A549 (cell line): ENCODE measurements around the gene CEP152. TPM values are rescaled to one million over a fixed set of nuclear protein-coding genes. Genes with fewer than 3 reads are reported as not detected.

Experiments
- ATAC-seq, 2 experiments: fragments of 200-7000 bp in 1 of 2; fragments of >200 bp in 1 of 2; cut with Nextera tagmentation in 1 of 2; cut with Tn5 transposase in 1 of 2; 3 replicates each; pipeline versions ENCODE4 v1.8.0 to v1.9.1; 2018 to 2020; ENCODE audit warnings: mild to moderate bottlenecking in 1 of 2, moderate library complexity in 1 of 2
- CTCF ChIA-PET: fragments of 300-600 bp; sonication (Branson Sonifier 250); formaldehyde crosslinking; extraction: SDS; loops from one replicate; lab custom pipeline; 2021; ENCODE audit warnings: antibody characterized with exemption, inconsistent platforms; lab: Yijun Ruan, JAX
- POLR2A ChIA-PET: fragments of 350-600 bp; formaldehyde crosslinking; extraction: SDS; loops from one replicate; lab custom pipeline; 2021; ENCODE audit warnings: antibody characterized with exemption, inconsistent platforms; lab: Yijun Ruan, JAX
- DNase-seq, 2 experiments: peaks; one replicate each; pipeline versions ENCODE4 v3.0.0 to v3.0.0-alpha.2; 2011 to 2016; ENCODE audit warnings: low read depth in 1 of 2, low spot score in 1 of 2
- FAIRE-seq: peaks from 2 replicates; lab custom pipeline; 2011; peaks lifted over from hg19 to GRCh38; lab: Jason Lieb, UNC
- H3K27ac ChIP-seq, 2 experiments: fragments of >200 bp; sonication (Bioruptor Twin); formaldehyde crosslinking; 3 replicates each; pipeline ENCODE4 v1.5.1; 2016 to 2017
- H3K4me1 ChIP-seq: fragments of >200 bp; sonication (Bioruptor Twin); formaldehyde crosslinking; 3 replicates; pipeline ENCODE4 v1.6.1; 2016
- H3K4me2 ChIP-seq: fragments of >200 bp; sonication (Bioruptor Twin); formaldehyde crosslinking; 3 replicates; pipeline ENCODE4 v1.6.1; 2016
- H3K4me3 ChIP-seq: fragments of >200 bp; sonication (Bioruptor Twin); formaldehyde crosslinking; 3 replicates; pipeline ENCODE4 v1.5.1; 2016
- H3K9me3 ChIP-seq: fragments of >200 bp; sonication (Bioruptor Twin); formaldehyde crosslinking; 3 replicates; pipeline ENCODE4 v1.6.1; 2016
- BHLHE40 ChIP-seq: IDR thresholded peaks from 2 replicates; pipeline ENCODE4 v1.6.1; 2012; ENCODE audit warnings: low read depth, low read length, inconsistent platforms
- CBX8 ChIP-seq: fragments of 200-600 bp; sonication (generic); IDR thresholded peaks from 2 replicates; pipeline ENCODE4 v1.6.1; 2016
- CEBPB ChIP-seq, 2 experiments: fragments of >200 bp in 1 of 2; sonication (Bioruptor Twin) in 1 of 2; formaldehyde crosslinking in 1 of 2; IDR thresholded peaks; 2 replicates each; pipeline ENCODE4 v1.6.1; 2012 to 2016
- CHD2 ChIP-seq: fragments of 150-350 bp; IDR thresholded peaks from 2 replicates; pipeline ENCODE4 v1.6.1; 2014; ENCODE audit warnings: low read length; ENCODE audit not compliant: partially characterized antibody
- CHD4 ChIP-seq: fragments of 200-600 bp; sonication (generic); IDR thresholded peaks from 2 replicates; pipeline ENCODE4 v1.6.1; 2016; ENCODE audit warnings: antibody characterized with exemption, mild to moderate bottlenecking, borderline replicate concordance
- EHMT2 ChIP-seq: fragments of 200-600 bp; sonication (generic); IDR thresholded peaks from 2 replicates; pipeline ENCODE4 v1.6.1; 2016; ENCODE audit warnings: antibody characterized with exemption, low read depth, mild to moderate bottlenecking, moderate library complexity
- EP300 ChIP-seq, 2 experiments: fragments of >200 bp; sonication (Bioruptor Twin); formaldehyde crosslinking; IDR thresholded peaks; 2 replicates in 1 of 2; 3 replicates in 1 of 2; pipeline ENCODE4 v1.6.1; 2016 to 2017
- ESRRA ChIP-seq: fragments of 150-350 bp; IDR thresholded peaks from 2 replicates; pipeline ENCODE4 v1.6.1; 2014; ENCODE audit warnings: mild to moderate bottlenecking, low read length, borderline replicate concordance
- FOSL2 ChIP-seq, 2 experiments: fragments of 450-650 bp in 1 of 2; fragments of >200 bp in 1 of 2; sonication (Bioruptor Twin) in 1 of 2; formaldehyde crosslinking; IDR thresholded peaks; 2 replicates each; pipeline versions ENCODE4 v1.5.0 to v1.6.1; 2016 to 2020; ENCODE audit warnings: mild to moderate bottlenecking in 1 of 2, moderate library complexity in 1 of 2
- FOXS1 ChIP-seq: fragments of 250-450 bp; sonication (Bioruptor Pico); IDR thresholded peaks from 2 replicates; pipeline ENCODE4 v1.5.0; 2020; ENCODE audit warnings: mild to moderate bottlenecking, moderate library complexity
- HOXA7 ChIP-seq: fragments of 250-450 bp; sonication (Bioruptor Pico); IDR thresholded peaks from 2 replicates; pipeline ENCODE4 v1.5.0; 2020; ENCODE audit warnings: mild to moderate bottlenecking, moderate library complexity
- HOXB13 ChIP-seq: fragments of 250-450 bp; sonication (Bioruptor Pico); IDR thresholded peaks from 2 replicates; pipeline ENCODE4 v1.5.0; 2020; ENCODE audit warnings: low read depth, mild to moderate bottlenecking, moderate library complexity
- HOXB5 ChIP-seq: fragments of 250-450 bp; sonication (Bioruptor Pico); IDR thresholded peaks from 2 replicates; pipeline ENCODE4 v1.5.0; 2020; ENCODE audit warnings: mild to moderate bottlenecking, moderate library complexity
- JUNB ChIP-seq: fragments of >200 bp; sonication (Bioruptor Twin); formaldehyde crosslinking; IDR thresholded peaks from 2 replicates; pipeline ENCODE4 v1.6.1; 2016
- MAZ ChIP-seq: fragments of 150-350 bp; IDR thresholded peaks from 2 replicates; pipeline ENCODE4 v1.6.1; 2014; ENCODE audit warnings: antibody characterized with exemption, low read depth, low read length, borderline replicate concordance
- MYC ChIP-seq: IDR thresholded peaks from 2 replicates; pipeline ENCODE4 v1.6.1; 2012; ENCODE audit warnings: mild to moderate bottlenecking, inconsistent platforms, low read length, improper control_type of control experiment, borderline replicate concordance
- NPAS2 ChIP-seq: fragments of 250-450 bp; sonication (Bioruptor Pico); IDR thresholded peaks from 2 replicates; pipeline ENCODE4 v1.8.0; 2022; ENCODE audit warnings: mild to moderate bottlenecking, moderate library complexity, borderline replicate concordance
- PHF8 ChIP-seq: fragments of 200-600 bp; sonication (generic); IDR thresholded peaks from 2 replicates; pipeline ENCODE4 v1.6.1; 2016; ENCODE audit warnings: low read depth, mild to moderate bottlenecking, antibody characterized with exemption, moderate library complexity, borderline replicate concordance
- TFCP2L1 ChIP-seq: fragments of 250-450 bp; sonication (Bioruptor Pico); IDR thresholded peaks from 2 replicates; pipeline ENCODE4 v1.5.0; 2021; ENCODE audit warnings: mild to moderate bottlenecking
- ZC3H11A ChIP-seq: fragments of 450-650 bp; IDR thresholded peaks from 2 replicates; pipeline ENCODE4 v1.6.1; 2014; ENCODE audit warnings: antibody characterized with exemption, mild to moderate bottlenecking
- ZFP36 ChIP-seq: fragments of 450-650 bp; IDR thresholded peaks from 2 replicates; pipeline ENCODE4 v1.6.1; 2014; ENCODE audit warnings: borderline replicate concordance; ENCODE audit not compliant: partially characterized antibody
- ZNF302 ChIP-seq: fragments of 250-450 bp; sonication (Bioruptor Pico); IDR thresholded peaks from 2 replicates; pipeline ENCODE4 v1.9.0; 2021; ENCODE audit warnings: inconsistent platforms, mild to moderate bottlenecking, moderate library complexity
- WGBS: methylation state at CpG from one replicate; pipeline ENCODE4 v1.1.6; 2017; ENCODE audit errors: missing lambda C conversion rate; 5-methylcytosine and 5-hydroxymethylcytosine counted together
- polyA plus RNA-seq, 4 experiments: library from polyadenylated mRNA; depleted of rRNA in 3 of 4; stranded (reverse); fragments of >200 nt; fragmentation: RNase III in 1 of 4; extraction: RNeasy Plus Mini Kit Qiagen cat#74134 plus additional on column Dnase treatment in 1 of 4; gene quantifications; 2 replicates in 3 of 4; 3 replicates in 1 of 4; pipeline ENCODE4 v1.2.3, GENCODE V29; 2011 to 2017
- TF ChIP-seq, protein P1 (sequence below): fragments of >200 bp; sonication (Bioruptor Twin); formaldehyde crosslinking; IDR thresholded peaks from 2 replicates; pipeline ENCODE4 v1.6.1; 2016
- TF ChIP-seq, protein P2 (sequence below): IDR thresholded peaks from 2 replicates; pipeline ENCODE4 v1.6.1; 2012; ENCODE audit warnings: low read depth, borderline replicate concordance
- TF ChIP-seq, protein P3 (sequence below): fragments of >200 bp; sonication (Bioruptor Twin); formaldehyde crosslinking; IDR thresholded peaks from 3 replicates; pipeline ENCODE4 v1.6.1; 2016
- TF ChIP-seq, protein P4 (sequence below): fragments of 150-350 bp; IDR thresholded peaks from 2 replicates; pipeline ENCODE4 v1.6.1; 2014; ENCODE audit warnings: low read depth, mild to moderate bottlenecking, low read length

The CEP152 gene
- polyA plus RNA-seq, 2 of the 4 experiments (the other 2 are of a cell fraction), result 3.9 to 4.3 TPM

DNA sequence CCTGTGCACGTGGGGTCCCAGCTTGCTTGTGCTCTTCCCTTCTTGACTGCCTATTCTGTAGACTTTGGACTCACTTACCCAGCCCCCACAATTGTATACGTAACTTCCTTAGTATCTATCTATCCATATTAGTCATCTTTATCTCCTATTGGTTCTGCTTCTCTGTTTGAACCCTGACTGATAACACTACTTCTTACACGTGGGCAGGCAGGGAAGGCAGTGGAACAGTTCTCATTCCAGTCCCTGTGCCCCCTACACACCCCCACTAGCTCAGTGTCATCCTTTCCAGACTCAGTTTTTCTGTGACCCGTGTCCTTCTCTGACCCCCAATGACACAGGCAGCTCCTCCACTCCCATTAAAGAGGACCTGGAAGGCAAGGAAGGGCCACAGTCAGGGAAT, 91.2 kb downstream of the CEP152 start:
- Histone ChIP-seq H3K27ac (no peak overlapping the region), H3K4me1 (peaks cover 18% of the 10 kb centered on the region), H3K9me3 (peaks cover 14% of the 10 kb centered on the region; the same call in 2 of the 3 replicates), H3K4me3 (no peak overlapping the region), H3K4me2 (no peak overlapping the region)
- ChIA-PET POLR2A (no interaction called here), CTCF (no interaction called here)
- TF ChIP-seq, protein P1, sequence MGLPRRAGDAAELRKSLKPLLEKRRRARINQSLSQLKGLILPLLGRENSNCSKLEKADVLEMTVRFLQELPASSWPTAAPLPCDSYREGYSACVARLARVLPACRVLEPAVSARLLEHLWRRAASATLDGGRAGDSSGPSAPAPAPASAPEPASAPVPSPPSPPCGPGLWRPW, result no peak
- no peak for TF ChIP-seq ZNF302
- no peak for TF ChIP-seq PHF8
- no peak for TF ChIP-seq CEBPB (IDR thresholded peaks at IDR 0.05)
- TF ChIP-seq HOXB13 (CRISPR knock-in tag), result no peak
- no peak for TF ChIP-seq CHD2
- no peak for TF ChIP-seq FOXS1 (CRISPR knock-in tag)
- TF ChIP-seq ESRRA, result no peak
- TF ChIP-seq, protein P2, sequence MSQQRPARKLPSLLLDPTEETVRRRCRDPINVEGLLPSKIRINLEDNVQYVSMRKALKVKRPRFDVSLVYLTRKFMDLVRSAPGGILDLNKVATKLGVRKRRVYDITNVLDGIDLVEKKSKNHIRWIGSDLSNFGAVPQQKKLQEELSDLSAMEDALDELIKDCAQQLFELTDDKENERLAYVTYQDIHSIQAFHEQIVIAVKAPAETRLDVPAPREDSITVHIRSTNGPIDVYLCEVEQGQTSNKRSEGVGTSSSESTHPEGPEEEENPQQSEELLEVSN, result no peak
- TF ChIP-seq HOXA7, result no peak
- TF ChIP-seq MYC, result no peak
- TF ChIP-seq BHLHE40, result no peak
- no peak for TF ChIP-seq MAZ
- TF ChIP-seq, protein P3, sequence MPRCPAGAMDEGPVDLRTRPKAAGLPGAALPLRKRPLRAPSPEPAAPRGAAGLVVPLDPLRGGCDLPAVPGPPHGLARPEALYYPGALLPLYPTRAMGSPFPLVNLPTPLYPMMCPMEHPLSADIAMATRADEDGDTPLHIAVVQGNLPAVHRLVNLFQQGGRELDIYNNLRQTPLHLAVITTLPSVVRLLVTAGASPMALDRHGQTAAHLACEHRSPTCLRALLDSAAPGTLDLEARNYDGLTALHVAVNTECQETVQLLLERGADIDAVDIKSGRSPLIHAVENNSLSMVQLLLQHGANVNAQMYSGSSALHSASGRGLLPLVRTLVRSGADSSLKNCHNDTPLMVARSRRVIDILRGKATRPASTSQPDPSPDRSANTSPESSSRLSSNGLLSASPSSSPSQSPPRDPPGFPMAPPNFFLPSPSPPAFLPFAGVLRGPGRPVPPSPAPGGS, result no peak
- FAIRE-seq (no peak), ATAC-seq (no peak), DNase-seq (no peak)
- 76% methylated on average over 4 of the region's 4 CpGs for WGBS

DNA sequence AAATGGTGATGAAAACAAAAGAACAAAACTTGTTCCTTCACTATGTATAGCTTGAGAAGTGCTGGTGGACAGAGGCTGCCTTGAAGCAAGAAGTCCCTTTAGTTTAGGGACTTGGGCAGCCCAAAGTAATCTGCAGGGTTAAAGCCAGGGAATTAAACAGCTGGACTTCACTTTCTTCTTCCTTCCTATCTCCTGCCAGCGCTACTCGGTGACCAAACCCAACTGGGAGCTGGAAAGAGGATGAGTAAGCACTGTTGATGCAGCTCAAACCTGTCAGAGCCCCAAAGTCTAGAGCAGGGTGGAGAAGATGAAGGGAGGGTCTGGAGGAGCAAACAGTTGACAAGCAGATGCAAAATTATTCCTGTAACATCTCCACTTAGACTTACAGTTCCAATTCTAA, 92.2 kb downstream of the CEP152 start:
- no peak overlapping the region for H3K4me2 ChIP-seq
- H3K4me3 ChIP-seq, result no peak overlapping the region
- H3K4me1 ChIP-seq, result peaks cover 13% of the 10 kb centered on the region
- POLR2A ChIA-PET, result no interaction called here
- FAIRE-seq (no peak), DNase-seq (no peak), ATAC-seq (no peak)
- H3K9me3 ChIP-seq, result peaks cover 14% of the 10 kb centered on the region; the same call in 2 of the 3 replicates
- H3K27ac ChIP-seq, result no peak overlapping the region
- TF ChIP-seq ZFP36 (no peak), FOSL2 (IDR thresholded peaks at IDR 0.05) (no peak), FOSL2 (CRISPR knock-in tag; IDR thresholded peaks at IDR 0.05) (no peak), ESRRA (no peak), NPAS2 (CRISPR knock-in tag) (no peak), CHD4 (no peak), HOXA7 (no peak), TFCP2L1 (CRISPR knock-in tag) (no peak), ZC3H11A (no peak), JUNB (no peak), HOXB5 (CRISPR knock-in tag) (no peak), EHMT2 (no peak), EP300 (IDR thresholded peaks at IDR 0.05) (no peak), CBX8 (no peak)
- TF ChIP-seq, protein P4, sequence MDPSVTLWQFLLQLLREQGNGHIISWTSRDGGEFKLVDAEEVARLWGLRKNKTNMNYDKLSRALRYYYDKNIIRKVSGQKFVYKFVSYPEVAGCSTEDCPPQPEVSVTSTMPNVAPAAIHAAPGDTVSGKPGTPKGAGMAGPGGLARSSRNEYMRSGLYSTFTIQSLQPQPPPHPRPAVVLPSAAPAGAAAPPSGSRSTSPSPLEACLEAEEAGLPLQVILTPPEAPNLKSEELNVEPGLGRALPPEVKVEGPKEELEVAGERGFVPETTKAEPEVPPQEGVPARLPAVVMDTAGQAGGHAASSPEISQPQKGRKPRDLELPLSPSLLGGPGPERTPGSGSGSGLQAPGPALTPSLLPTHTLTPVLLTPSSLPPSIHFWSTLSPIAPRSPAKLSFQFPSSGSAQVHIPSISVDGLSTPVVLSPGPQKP, result no peak
- WGBS, result 32% methylated on average over 2 of the region's 2 CpGs
- CTCF ChIA-PET, result no interaction called here
